B cell (primary cell): ENCODE data around the gene ZNF789. TPM values are rescaled to one million over a fixed set of nuclear protein-coding genes. Genes with fewer than 3 reads are reported as not detected.

Experiments
- ATAC-seq: fragments of 200-7000 bp; cut with Tn5 transposase; one replicate; pipeline ENCODE4 v1.10.0; 2021; ENCODE audit warnings: low read depth, mild to moderate bottlenecking, moderate number of reproducible peaks, moderate library complexity
- CTCF ChIA-PET: fragments of 350-600 bp; sonication (Branson Sonifier 250); formaldehyde crosslinking; loops from one replicate; lab custom pipeline; 2021; ENCODE audit warnings: antibody characterized with exemption, inconsistent platforms; lab: Charles Lee
- POLR2A ChIA-PET: fragments of 350-600 bp; sonication (Branson Sonifier 250); formaldehyde crosslinking; loops from one replicate; lab custom pipeline; 2021; ENCODE audit warnings: antibody characterized with exemption; lab: Charles Lee
- DNase-seq: peaks from one replicate; pipeline ENCODE4 v3.0.0; 2013
- H2AFZ ChIP-seq: 2 replicates; pipeline ENCODE4 v1.6.1; 2012; ENCODE audit warnings: mild to moderate bottlenecking, low read depth, low read length; ENCODE audit not compliant: insufficient read depth, poor library complexity, severe bottlenecking
- H3K27ac ChIP-seq, 2 donors: 1 replicate in 1 of 2; 2 replicates in 1 of 2; pipeline ENCODE4 v1.5.1; 2012 to 2013; ENCODE audit warnings: low read length in 2 of 2, mild to moderate bottlenecking in 2 of 2, moderate library complexity in 1 of 2
- H3K27me3 ChIP-seq, 4 experiments: fragments of 200-600 bp in 1 of 4; sonication (generic) in 1 of 4; replicated peaks in 1 of 4; 1 replicate in 2 of 4; 2 replicates in 2 of 4; pipeline versions ENCODE4 v1.6.1 to v1.7.0; 2013 to 2016; ENCODE audit warnings: low read length in 3 of 4, mild to moderate bottlenecking in 2 of 4, mixed read lengths in 1 of 4, moderate library complexity in 1 of 4; ENCODE audit not compliant: insufficient read depth in 4 of 4, control insufficient read depth in 3 of 4; ENCODE audit errors: control extremely low read depth in 1 of 4
- H3K36me3 ChIP-seq, 2 experiments: replicated peaks in 1 of 2; 1 replicate in 1 of 2; 2 replicates in 1 of 2; pipeline versions ENCODE4 v1.6.1 to v1.7.1; 2013; ENCODE audit warnings: low read length in 1 of 2; ENCODE audit not compliant: insufficient read depth in 2 of 2, control insufficient read depth in 1 of 2; ENCODE audit errors: control extremely low read depth in 1 of 2, extremely low read depth in 1 of 2
- H3K4me1 ChIP-seq, 2 donors: fragments of 200-600 bp in 1 of 2; sonication (generic) in 1 of 2; 1 replicate in 1 of 2; 2 replicates in 1 of 2; pipeline versions ENCODE4 v1.5.1 to v1.6.1; 2013 to 2017; ENCODE audit warnings: low read length in 2 of 2; ENCODE audit not compliant: control insufficient read depth in 2 of 2, insufficient read depth in 2 of 2
- H3K4me2 ChIP-seq: replicated peaks from 2 replicates; pipeline ENCODE3; 2012; ENCODE audit warnings: mild to moderate bottlenecking, low read depth, low read length; ENCODE audit not compliant: poor library complexity, severe bottlenecking
- H3K4me3 ChIP-seq, 5 experiments: fragments of 200-600 bp in 1 of 5; sonication (generic) in 1 of 5; 1 replicate in 3 of 5; 2 replicates in 2 of 5; pipeline versions ENCODE4 v1.5.1 to v1.7.0; 2011 to 2016; ENCODE audit warnings: low read length in 4 of 5, mild to moderate bottlenecking in 4 of 5, low read depth in 2 of 5, control low read depth in 1 of 5, moderate library complexity in 1 of 5; ENCODE audit not compliant: insufficient read depth in 1 of 5; ENCODE audit errors: control extremely low read depth in 1 of 5, extremely low read depth in 1 of 5
- H3K79me2 ChIP-seq: fragments of 200-600 bp; sonication (generic); one replicate; pipeline ENCODE4 v1.6.0; 2016; ENCODE audit warnings: low read length; ENCODE audit not compliant: control insufficient read depth, insufficient read depth
- H3K9ac ChIP-seq: fragments of 200-600 bp; sonication (generic); 2 replicates; pipeline ENCODE4 v1.6.1; 2017; ENCODE audit warnings: mild to moderate bottlenecking, low read length, moderate library complexity
- H3K9me3 ChIP-seq, 3 donors: one replicate each; pipeline versions ENCODE4 v1.6.1 to v1.7.1; 2013; ENCODE audit warnings: low read length in 2 of 3; ENCODE audit not compliant: control insufficient read depth in 2 of 3, insufficient read depth in 1 of 3; ENCODE audit errors: control extremely low read depth in 1 of 3
- H4K20me1 ChIP-seq: 2 replicates; pipeline ENCODE4 v1.6.0; 2012; ENCODE audit warnings: mild to moderate bottlenecking, low read length; ENCODE audit not compliant: insufficient read depth, control insufficient read depth, poor library complexity, severe bottlenecking
- H3K27ac Mint-ChIP-seq: one replicate; pipeline ENCODE4 v1.8.0; 2021; ENCODE audit warnings: mixed read lengths
- H3K27me3 Mint-ChIP-seq: one replicate; pipeline ENCODE4 v1.8.0; 2021; ENCODE audit warnings: mixed read lengths
- H3K4me1 Mint-ChIP-seq: one replicate; pipeline ENCODE4 v1.8.0; 2021; ENCODE audit warnings: mixed read lengths
- H3K4me3 Mint-ChIP-seq: one replicate; pipeline ENCODE4 v1.8.0; 2021; ENCODE audit warnings: mixed read lengths
- H3K9me3 Mint-ChIP-seq: one replicate; pipeline ENCODE4 v1.8.0; 2022; ENCODE audit warnings: mixed read lengths; ENCODE audit not compliant: insufficient read depth
- CTCF ChIP-seq: fragments of 200-600 bp; IDR thresholded peaks from one replicate; pipeline ENCODE4 v1.8.0; 2022; ENCODE audit warnings: antibody characterized with exemption, mild to moderate bottlenecking
- EZH2 ChIP-seq: IDR thresholded peaks from 2 replicates; pipeline ENCODE4 v1.6.1; 2012; ENCODE audit warnings: borderline replicate concordance, low read depth, mild to moderate bottlenecking, moderate library complexity, low read length; ENCODE audit not compliant: insufficient read depth, poor library complexity, severe bottlenecking
- WGBS: methylation state at CpG from one replicate; pipeline ENCODE4 v1.1.5; 2013; ENCODE audit warnings: missing lambda C conversion rate; ENCODE audit not compliant: insufficient coverage; 5-methylcytosine and 5-hydroxymethylcytosine counted together
- intact Hi-C: fragments of 100-400 bp; cut with micrococcal nuclease; formaldehyde crosslinking; loops from one replicate; pipeline ENCODE4 v1.10.0; 2022
- polyA plus RNA-seq: library from polyadenylated mRNA; depleted of rRNA; stranded (reverse); fragments of >200 nt; gene quantifications from 2 replicates; pipeline ENCODE4 v1.2.3, GENCODE V29; 2012
- total RNA-seq, 2 donors: library from RNA; stranded (reverse); fragments of 120-200 nt in 1 of 2; gene quantifications; 1 replicate in 1 of 2; 2 replicates in 1 of 2; pipeline versions ENCODE4 v1.2.3 to v1.2.4, GENCODE V29; 2013 to 2022

Gene ZNF789
- total and polyA plus RNA-seq, 2 donors (not counting 1 experiment from before 2014, with no cell fraction given): 16.4 to 36.7 TPM

GRCh38 chr7:99433158-99433557, 39.5 kb upstream of the ZNF789 start:
- ATAC-seq: no peak
- intact Hi-C loops: no loop called here
- Histone ChIP-seq H3K4me1 (peaks cover 0 to 9% of the 10 kb centered on the region in 2 donors), H2AFZ (no peak overlapping the region), H4K20me1 (no peaks in the 10 kb centered on the region), H3K4me3 (no peak overlapping the region), H3K9ac (no peak overlapping the region), H3K27me3 (no peaks in the 10 kb centered on the region), H3K79me2 (no peaks in the 10 kb centered on the region), H3K27ac (no peak overlapping the region), H3K4me2 (no peak overlapping the region), H3K36me3 (peaks cover 0 to 37% of the 10 kb centered on the region in 2 experiments), H3K9me3 (no peaks in the 10 kb centered on the region)
- Mint-ChIP-seq H3K27me3 (no peaks in the 10 kb centered on the region), H3K27ac (no peak overlapping the region), H3K4me1 (no peaks in the 10 kb centered on the region), H3K9me3 (no peaks in the 10 kb centered on the region), H3K4me3 (no peak overlapping the region)
- TF ChIP-seq EZH2 (no peak), CTCF (no peak)
- no peak for DNase-seq
- POLR2A ChIA-PET: no interaction called here
- 93% methylated on average over 7 of the region's 9 CpGs for WGBS
- CTCF ChIA-PET: no interaction called here

GRCh38 chr7:99437946-99438572, 34.6 kb upstream of the ZNF789 start:
- Histone ChIP-seq H3K4me1 (peaks cover 12 to 24% of the 10 kb centered on the region in 2 donors), H3K9me3 (no peaks in the 10 kb centered on the region), H3K4me3 (peak overlapping the region; percentile 38 to 97 (median 92)), H4K20me1 (peaks cover 10% of the 10 kb centered on the region), H3K4me2 (peak overlapping the region; percentile 97), H3K79me2 (peaks cover 34% of the 10 kb centered on the region), H3K27ac (peak overlapping the region; percentile 59 to 79), H3K9ac (peak overlapping the region; percentile 91), H2AFZ (peak overlapping the region; percentile 99), H3K36me3 (peaks cover 0 to 12% of the 10 kb centered on the region in 2 experiments), H3K27me3 (no peaks in the 10 kb centered on the region)
- intact Hi-C loops: loop anchor here (1.0 to 2.0 kb wide), 3 partner anchors 28 to 63 kb away; partner anchors contain the start of genes ARPC1B, ATP5MF, BUD31 and PDAP1
- DNase-seq (no peak), ATAC-seq (peak; percentile 6)
- POLR2A ChIA-PET: interaction anchor here (1.7 to 1.9 kb wide), 2 partner anchors 29 to 120 kb away, joined by 6 to 8 read pairs; partner anchors contain the start of genes BUD31, PDAP1 and ZNF655
- Mint-ChIP-seq H3K4me1 (peaks cover 24% of the 10 kb centered on the region), H3K27ac (peak overlapping the region; percentile 95), H3K4me3 (peak overlapping the region; percentile 97), H3K9me3 (no peaks in the 10 kb centered on the region), H3K27me3 (no peaks in the 10 kb centered on the region)
- WGBS: 2% methylated on average over 14 of the region's 20 CpGs
- TF ChIP-seq CTCF: no peak
- no peak for TF ChIP-seq EZH2
- CTCF ChIA-PET: interaction anchor here (1.3 kb wide), 1 partner anchor 72 kb away, joined by 3 read pairs; no protein-coding TSS in a partner anchor
